Stimulated activated CD8-positive, alpha-beta memory T cell treated with anti-CD3 and anti-CD28 coated beads, Interleukin-7, amount 100 ng/mL, for 1 hour (primary cell): ENCODE measurements around the gene SRBD1.

Source experiments
- DNase-seq, 2 donors: peaks; one replicate each; pipeline ENCODE4 v3.0.0-alpha.2; 2020; ENCODE audit warnings: low read depth in 2 of 2

The SRBD1 gene

GRCh38 chr2:45370369-45370768, 240.7 kb downstream of the SRBD1 start:
- no peak for DNase-seq

- DNase-seq = no peak
These were observed 242.3 kb downstream of the SRBD1 start for GRCh38 chr2:45368792-45369191.

- DNase-seq = no peak
These were observed 249.4 kb downstream of the SRBD1 start for GRCh38 chr2:45361666-45362065.

GRCh38 chr2:45354776-45355175, 256.3 kb downstream of the SRBD1 start:
- DNase-seq = no peak

- DNase-seq = no peak
These were observed 257.2 kb downstream of the SRBD1 start for GRCh38 chr2:45353879-45354278.

- no peak for DNase-seq
These were observed 258.6 kb downstream of the SRBD1 start for GRCh38 chr2:45352506-45352905.

- no peak for DNase-seq
These were observed 265.5 kb downstream of the SRBD1 start for GRCh38 chr2:45345331-45346234.

GRCh38 chr2:45344502-45344901, 266.6 kb downstream of the SRBD1 start:
- DNase-seq = no peak

GRCh38 chr2:45344071-45344470, 267.0 kb downstream of the SRBD1 start:
- DNase-seq = no peak

- no peak for DNase-seq
These were observed 267.6 kb downstream of the SRBD1 start for GRCh38 chr2:45343251-45344017.

- no peak for DNase-seq
These were observed 270.7 kb downstream of the SRBD1 start for GRCh38 chr2:45340318-45340717.

- DNase-seq = no peak
These were observed 271.8 kb downstream of the SRBD1 start for GRCh38 chr2:45339253-45339652.
